Measurements from ENCODE around the gene MRPL2.

MRPL2 gene

GRCh38 chr6:43016943-43017334 lies 42.3 kb downstream of the MRPL2 start:
- no peak for DNase-seq

- no peak for DNase-seq
Observed at GRCh38 chr6:43016176-43016942, 42.9 kb downstream of the MRPL2 start.

- DNase-seq, result no peak
Observed at GRCh38 chr6:43014434-43014909, 44.8 kb downstream of the MRPL2 start.

- peak; percentile 100 for DNase-seq
Observed at GRCh38 chr6:43013843-43014433, 45.3 kb downstream of the MRPL2 start, which contains the start of the genes KLHDC3 and MEA1. KLHDC3 (plus strand) TSS chr6:43014249; CDS start chr6:43017193, 2,944 bp downstream. MEA1 (minus strand) TSS chr6:43013946; CDS start chr6:43013813, 133 bp downstream.

- peak; percentile 48 for DNase-seq
Observed at GRCh38 chr6:43013097-43013842, 46.0 kb downstream of the MRPL2 start.

- DNase-seq, result no peak
Observed at GRCh38 chr6:43012364-43012763, 46.9 kb downstream of the MRPL2 start.

- no peak for DNase-seq
Observed at GRCh38 chr6:43011207-43011606, 48.0 kb downstream of the MRPL2 start.

GRCh38 chr6:43009124-43009523 lies 50.1 kb downstream of the MRPL2 start:
- peak; percentile 24 for DNase-seq

- DNase-seq, result no peak
Observed at GRCh38 chr6:43007126-43007525, 52.1 kb downstream of the MRPL2 start.

- DNase-seq, result no peak
Observed at GRCh38 chr6:43006251-43006650, 53.0 kb downstream of the MRPL2 start.

GRCh38 chr6:43005844-43006243 lies 53.4 kb downstream of the MRPL2 start:
- DNase-seq, result no peak
